ENCODE measurements around the gene GTF2A1L. TPM values are rescaled to one million over a fixed set of nuclear protein-coding genes. Genes with fewer than 3 reads are reported as not detected.

GTF2A1L gene
- total and polyA plus RNA-seq, 10 of the 15 experiments (the other 5 are each of a cell fraction or from before 2014, with no cell fraction given), result not detected

- TF ChIP-seq MLLT1 (IDR thresholded peaks at IDR 0.05) (no peak), CHD2 (IDR thresholded peaks at IDR 0.05; ENCODE audit: borderline replicate concordance, low read depth, low read length) (no peak)
Observed at GRCh38 chr2:48693645-48694044, 76.0 kb downstream of the GTF2A1L start (continued).

DNA sequence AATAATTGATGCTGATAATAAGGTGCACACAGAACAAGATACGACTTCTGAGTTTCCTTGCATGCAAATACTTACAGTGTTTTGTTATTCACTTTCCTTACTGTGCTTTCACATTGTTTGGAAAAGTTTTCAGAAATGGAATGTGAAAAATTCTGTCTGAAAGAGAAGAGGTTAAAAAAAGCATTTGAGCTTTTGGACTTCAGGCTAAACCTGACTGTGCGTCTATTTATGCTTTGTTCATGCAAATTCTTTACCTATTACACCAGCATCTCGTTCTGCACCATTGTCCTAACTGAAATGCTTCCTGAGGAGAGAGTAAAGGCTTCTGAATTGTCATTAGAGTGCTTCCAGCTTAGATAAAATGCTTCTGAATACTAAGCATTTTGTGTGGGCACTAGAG is 76.5 kb downstream of the GTF2A1L start:
- TF ChIP-seq, protein P1, sequence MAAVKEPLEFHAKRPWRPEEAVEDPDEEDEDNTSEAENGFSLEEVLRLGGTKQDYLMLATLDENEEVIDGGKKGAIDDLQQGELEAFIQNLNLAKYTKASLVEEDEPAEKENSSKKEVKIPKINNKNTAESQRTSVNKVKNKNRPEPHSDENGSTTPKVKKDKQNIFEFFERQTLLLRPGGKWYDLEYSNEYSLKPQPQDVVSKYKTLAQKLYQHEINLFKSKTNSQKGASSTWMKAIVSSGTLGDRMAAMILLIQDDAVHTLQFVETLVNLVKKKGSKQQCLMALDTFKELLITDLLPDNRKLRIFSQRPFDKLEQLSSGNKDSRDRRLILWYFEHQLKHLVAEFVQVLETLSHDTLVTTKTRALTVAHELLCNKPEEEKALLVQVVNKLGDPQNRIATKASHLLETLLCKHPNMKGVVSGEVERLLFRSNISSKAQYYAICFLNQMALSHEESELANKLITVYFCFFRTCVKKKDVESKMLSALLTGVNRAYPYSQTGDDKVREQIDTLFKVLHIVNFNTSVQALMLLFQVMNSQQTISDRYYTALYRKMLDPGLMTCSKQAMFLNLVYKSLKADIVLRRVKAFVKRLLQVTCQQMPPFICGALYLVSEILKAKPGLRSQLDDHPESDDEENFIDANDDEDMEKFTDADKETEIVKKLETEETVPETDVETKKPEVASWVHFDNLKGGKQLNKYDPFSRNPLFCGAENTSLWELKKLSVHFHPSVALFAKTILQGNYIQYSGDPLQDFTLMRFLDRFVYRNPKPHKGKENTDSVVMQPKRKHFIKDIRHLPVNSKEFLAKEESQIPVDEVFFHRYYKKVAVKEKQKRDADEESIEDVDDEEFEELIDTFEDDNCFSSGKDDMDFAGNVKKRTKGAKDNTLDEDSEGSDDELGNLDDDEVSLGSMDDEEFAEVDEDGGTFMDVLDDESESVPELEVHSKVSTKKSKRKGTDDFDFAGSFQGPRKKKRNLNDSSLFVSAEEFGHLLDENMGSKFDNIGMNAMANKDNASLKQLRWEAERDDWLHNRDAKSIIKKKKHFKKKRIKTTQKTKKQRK (IDR thresholded peaks at IDR 0.05; ENCODE audit: low read depth, low read length), result no peak
- ATAC-seq (no peak), DNase-seq (ENCODE audit: low read depth, low spot score) (no peak), FAIRE-seq (no peak)
- SMC1A ChIA-PET (ENCODE audit: uncharacterized antibody, unreplicated experiment), result interaction anchor here (1.0 to 1.3 kb wide), 2 partner anchors 33 to 70 kb away, joined by 3 read pairs; no protein-coding TSS in a partner anchor
- H2AFZ ChIP-seq (ENCODE audit: control insufficient read depth, low read depth, low read length), result no peak overlapping the region
- H3K36me3 ChIP-seq (ENCODE audit: control insufficient read depth in 2 of 2, insufficient read depth in 2 of 2, low read length in 1 of 2), result no peaks in the 10 kb centered on the region
- in situ Hi-C loops (cut with MboI), result no loop called here
- no peak overlapping the region for H3K4me2 ChIP-seq (ENCODE audit: control insufficient read depth, insufficient read depth)
- no peaks in the 10 kb centered on the region for H3K79me2 ChIP-seq (ENCODE audit: control insufficient read depth, insufficient read depth, low read length)
- no TSS peak for BruUV-seq (replicated peaks)
- H3K4me1 ChIP-seq (ENCODE audit: control insufficient read depth, insufficient read depth, low read length), result no peaks in the 10 kb centered on the region
- no peak overlapping the region for H3K9ac ChIP-seq (ENCODE audit: control insufficient read depth, insufficient read depth, low read length)
- H3K27ac ChIP-seq (ENCODE audit: control insufficient read depth, insufficient read depth), result no peak overlapping the region
- 0% methylated on average over 3 of the region's 3 CpGs for WGBS (ENCODE audit: insufficient coverage, insufficient replicate concordance, low lambda C conversion rate, missing lambda C conversion rate)
- H3K9me3 ChIP-seq (replicated peaks; ENCODE audit: control insufficient read depth, insufficient read depth, low read length), result no peaks in the 10 kb centered on the region
- intact Hi-C loops (cut with micrococcal nuclease; ENCODE audit: unreplicated experiment), result no loop called here
- H4K20me1 ChIP-seq (ENCODE audit: control insufficient read depth, insufficient read depth), result no peaks in the 10 kb centered on the region
- no peaks in the 10 kb centered on the region; a peak in 1 of 4 replicates for H3K27me3 ChIP-seq (replicated peaks in 1 of 2; ENCODE audit: control insufficient read depth in 2 of 2, insufficient read depth in 2 of 2, low read length in 1 of 2)
- RAD21 ChIA-PET (ENCODE audit: unreplicated experiment), result no interaction called here
- no peak overlapping the region for H3K4me3 ChIP-seq
- POLR2A ChIA-PET, result no interaction called here
- CTCF ChIA-PET, result no interaction called here
